ENCODE results near the gene AGXT2.

AGXT2 gene, protein sequence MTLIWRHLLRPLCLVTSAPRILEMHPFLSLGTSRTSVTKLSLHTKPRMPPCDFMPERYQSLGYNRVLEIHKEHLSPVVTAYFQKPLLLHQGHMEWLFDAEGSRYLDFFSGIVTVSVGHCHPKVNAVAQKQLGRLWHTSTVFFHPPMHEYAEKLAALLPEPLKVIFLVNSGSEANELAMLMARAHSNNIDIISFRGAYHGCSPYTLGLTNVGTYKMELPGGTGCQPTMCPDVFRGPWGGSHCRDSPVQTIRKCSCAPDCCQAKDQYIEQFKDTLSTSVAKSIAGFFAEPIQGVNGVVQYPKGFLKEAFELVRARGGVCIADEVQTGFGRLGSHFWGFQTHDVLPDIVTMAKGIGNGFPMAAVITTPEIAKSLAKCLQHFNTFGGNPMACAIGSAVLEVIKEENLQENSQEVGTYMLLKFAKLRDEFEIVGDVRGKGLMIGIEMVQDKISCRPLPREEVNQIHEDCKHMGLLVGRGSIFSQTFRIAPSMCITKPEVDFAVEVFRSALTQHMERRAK

DNA sequence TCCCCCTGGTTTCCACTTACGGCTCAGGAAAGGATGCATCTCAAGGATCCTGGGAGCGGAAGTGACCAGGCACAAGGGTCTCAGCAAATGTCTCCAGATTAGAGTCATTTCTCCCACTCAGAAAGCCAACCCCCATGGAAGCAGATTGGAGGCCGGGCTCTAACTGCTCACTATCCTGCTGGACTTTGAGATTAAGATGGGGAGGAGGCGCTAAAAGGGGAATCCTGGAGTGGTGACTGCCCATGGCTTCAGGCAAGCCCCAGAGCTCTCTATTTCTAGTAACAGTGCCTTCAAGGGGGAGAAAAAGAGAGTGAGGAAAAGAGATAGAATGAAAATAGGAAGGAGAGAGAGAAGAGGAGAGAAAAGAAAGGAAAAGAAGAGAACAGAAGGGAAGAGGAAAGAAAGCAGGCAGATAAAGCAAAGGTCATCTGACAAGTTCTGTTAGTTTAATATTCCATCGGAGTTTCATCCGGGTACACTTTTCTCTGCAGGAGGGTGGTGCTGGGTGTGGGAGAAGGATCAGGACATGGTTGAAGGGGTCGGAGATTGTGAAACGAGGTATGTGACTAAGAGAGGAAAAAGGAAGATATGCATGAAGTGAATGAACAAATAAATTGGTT lies at the start of gene AGXT2:
TSS of gene AGXT2 (minus strand) at position 165 of the 620 bp plus-strand sequence. CDS start at position 108, 57 bp downstream.
- DNase-seq (ENCODE audit: low read depth in 2 of 2), result no peak

DNA sequence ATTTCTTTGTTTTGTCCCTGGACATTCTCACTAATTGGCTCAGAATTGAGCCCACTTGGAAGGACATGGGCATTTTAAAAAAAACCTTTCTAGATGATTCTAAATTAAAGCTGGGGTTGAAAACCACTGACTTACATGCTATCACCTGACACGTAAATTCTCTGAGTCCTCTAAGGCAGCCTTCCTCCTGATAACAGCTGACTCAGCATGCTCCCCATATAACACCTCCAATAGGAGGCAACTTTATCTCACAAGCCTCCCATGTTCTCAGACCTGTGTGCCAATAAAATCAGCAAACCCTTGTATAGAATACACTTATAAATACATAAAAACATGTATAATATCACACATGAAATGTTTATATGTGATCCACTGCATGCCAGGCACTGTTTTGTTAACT lies 49.2 kb upstream of the AGXT2 start:
- DNase-seq (ENCODE audit: low read depth in 2 of 2), result no peak

DNA sequence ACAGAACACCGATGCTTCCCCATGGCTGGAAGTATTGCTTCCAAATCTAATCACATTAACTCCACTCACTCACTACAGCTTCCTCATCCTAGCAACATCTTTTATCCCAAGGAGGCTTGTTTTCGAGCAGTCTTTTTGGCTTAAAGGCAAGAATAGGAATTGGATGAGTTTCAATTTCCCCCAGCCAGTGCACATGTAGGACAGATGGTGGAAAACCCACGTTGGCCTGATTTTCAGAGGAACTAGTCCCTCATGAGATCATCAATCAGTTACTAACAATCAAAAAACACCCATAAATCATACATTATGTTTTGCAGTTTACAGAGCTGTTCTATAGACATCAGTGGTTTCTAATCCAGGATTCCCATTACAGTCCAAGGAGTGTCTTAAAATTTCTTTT lies 48.5 kb upstream of the AGXT2 start:
- no peak for DNase-seq (ENCODE audit: low read depth in 2 of 2)

DNA sequence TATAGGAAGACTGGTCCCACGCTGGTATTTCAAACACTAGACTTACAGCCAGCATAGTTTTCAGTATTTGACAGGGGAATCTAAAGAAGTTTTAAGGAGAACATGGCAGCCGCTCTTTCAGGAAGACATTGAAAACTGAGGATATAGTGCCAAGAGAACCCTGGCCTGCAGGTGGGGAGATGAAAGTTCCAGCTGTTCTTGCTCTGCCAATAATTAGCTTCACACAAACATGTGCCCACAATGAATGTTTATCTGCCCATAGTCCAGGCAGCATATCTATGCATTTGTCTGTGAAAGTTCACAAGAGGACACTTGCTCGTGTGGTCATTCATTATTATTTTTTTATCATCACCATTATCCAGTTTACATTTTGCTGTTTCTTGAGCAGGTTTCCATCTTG lies 47.6 kb upstream of the AGXT2 start:
- DNase-seq (ENCODE audit: low read depth in 2 of 2), result no peak

DNA sequence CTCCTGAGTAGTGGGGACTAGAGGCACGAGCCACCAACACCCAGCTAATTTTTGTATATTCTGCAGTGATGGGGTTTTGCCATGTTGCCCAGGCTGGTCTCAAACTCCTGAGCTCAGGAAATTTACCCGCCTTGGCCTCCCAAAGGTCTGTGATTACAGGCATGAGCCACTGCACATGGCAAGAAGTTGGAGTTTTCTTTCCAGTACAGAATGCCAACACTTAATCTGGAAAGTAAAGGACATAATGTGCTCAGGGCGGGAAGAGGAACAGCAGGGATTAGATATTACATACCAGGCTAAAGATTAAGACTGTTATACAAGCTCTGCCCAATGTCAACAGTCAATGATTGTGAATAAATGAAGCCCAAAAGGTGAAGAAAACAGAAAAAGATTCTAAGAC lies 47.2 kb upstream of the AGXT2 start:
- DNase-seq (ENCODE audit: low read depth in 2 of 2), result no peak

DNA sequence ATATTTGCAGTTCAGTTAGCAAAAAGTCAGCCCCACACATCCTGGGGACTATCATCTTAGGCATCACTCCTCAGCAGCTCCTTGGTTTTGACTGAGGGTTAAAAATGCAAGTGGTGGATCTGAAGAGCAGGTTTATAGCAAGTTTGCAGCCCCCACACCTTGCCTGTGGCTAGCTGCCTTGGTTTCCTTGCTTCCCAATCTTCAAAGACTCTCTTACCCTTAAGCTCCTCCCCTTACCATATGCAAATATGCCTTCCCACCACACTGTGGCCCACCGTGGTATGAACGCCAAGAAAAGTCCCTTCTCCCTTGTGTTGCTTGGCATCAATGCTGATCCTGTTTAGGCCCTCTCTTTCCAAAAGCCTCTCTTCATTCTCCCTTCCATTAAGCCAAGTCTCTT lies 45.0 kb upstream of the AGXT2 start:
- DNase-seq (ENCODE audit: low read depth in 2 of 2), result no peak

DNA sequence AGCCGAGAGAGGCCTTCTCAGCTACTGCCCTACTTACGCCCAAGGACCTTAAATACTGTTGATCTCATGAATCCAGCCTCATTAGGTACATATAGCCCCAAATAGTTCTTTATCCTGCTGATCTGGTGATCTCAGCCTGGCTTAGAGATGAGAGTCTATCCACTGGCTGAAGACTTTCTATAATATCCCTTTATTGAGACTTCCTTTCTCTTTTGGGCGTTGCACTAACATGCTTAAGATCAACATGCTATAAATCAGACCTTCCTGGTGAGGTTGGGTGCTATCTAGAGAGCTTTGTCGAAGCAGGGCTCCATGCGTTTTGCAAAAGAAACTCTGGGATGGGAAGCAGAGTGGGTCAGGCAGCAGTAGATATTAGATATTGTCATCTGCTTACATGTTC lies 44.0 kb upstream of the AGXT2 start:
- DNase-seq (ENCODE audit: low read depth in 2 of 2), result no peak

DNA sequence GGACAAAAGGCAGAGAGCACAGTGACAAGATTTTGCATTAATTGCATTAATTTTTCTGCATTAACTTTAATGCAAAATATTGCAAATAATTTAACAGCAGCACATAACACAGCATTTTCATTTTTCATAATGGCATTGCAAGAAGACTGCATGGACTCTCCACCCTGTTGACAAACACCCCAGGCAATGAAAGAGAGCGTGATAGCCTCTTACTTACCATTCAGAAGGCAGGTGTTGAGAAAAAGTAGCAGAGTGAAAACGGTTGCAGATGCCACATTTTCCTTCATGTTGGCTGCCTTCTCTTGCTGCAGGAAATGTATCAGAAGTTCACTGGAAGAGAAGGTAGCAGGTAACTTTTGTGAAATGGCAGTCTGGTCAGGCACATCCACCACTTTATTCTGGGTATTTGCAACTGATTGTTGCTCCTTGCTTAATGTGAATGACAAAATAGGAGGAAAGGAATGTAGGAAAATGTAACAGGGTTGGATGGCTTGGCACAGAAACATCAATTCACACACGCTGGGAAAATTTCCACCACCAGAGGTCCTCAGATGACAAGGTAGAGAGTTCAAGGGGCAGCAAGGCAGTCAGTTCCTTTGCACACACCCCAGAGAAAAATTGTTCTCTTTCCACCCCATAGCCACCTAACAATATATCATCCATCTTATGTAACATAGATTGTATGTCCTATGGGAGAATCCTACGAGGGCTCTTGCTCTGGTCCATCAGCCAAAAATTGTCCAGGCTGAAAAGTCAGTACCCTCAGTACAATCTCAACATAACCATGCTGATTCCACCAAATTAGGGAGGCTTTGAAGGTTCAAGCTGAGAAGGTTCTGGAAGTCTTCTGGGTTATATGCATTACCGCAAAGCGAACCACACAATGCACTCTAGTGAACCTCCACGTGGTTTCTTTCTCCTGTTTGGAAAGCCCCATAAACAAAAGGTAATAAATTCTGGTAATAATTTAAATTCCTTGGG lies 41.9 kb upstream of the AGXT2 start:
- peak in 1 of 2 donors; percentile 25 for DNase-seq (ENCODE audit: low read depth in 2 of 2)

DNA sequence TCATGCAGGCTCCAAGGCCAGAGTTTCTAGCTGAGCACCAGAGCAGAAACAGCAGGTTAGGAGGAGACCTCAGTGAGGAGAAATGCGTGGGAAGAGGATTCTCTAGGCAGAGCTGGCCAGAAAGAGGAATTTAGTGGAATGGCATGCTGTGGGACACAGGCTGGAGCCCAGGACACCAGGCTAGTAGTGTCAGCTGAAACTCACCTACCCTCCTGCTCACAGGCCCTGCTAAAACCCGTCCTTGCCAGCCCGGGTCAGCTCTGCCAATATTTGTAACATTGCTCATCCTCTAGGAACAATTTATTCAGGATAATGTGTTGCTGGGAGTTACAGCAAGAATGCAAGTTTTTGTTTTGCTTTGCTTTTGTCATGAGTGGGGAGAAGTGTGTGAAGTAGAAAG lies 40.2 kb upstream of the AGXT2 start:
- no peak for DNase-seq (ENCODE audit: low read depth in 2 of 2)

DNA sequence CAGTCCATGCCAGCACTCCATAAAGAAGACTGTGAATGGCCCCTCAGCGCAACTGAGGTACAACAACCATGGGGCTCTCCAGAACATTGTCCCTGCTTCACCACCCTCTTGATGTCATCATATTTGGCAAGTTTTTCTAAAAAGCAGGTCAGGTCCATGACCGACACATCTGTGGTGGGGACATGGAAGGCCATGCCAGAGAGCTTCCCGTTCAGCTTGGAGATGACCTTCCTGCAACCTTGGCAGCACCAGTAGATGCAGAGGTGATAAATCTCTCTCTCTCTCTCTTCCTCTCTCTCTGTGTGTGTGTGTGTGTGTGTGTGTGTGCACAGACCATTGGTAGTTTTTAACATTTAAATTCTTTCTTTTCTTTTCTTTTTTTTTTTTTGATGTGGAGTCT lies 35.4 kb upstream of the AGXT2 start:
- DNase-seq (ENCODE audit: low read depth in 2 of 2), result no peak

DNA sequence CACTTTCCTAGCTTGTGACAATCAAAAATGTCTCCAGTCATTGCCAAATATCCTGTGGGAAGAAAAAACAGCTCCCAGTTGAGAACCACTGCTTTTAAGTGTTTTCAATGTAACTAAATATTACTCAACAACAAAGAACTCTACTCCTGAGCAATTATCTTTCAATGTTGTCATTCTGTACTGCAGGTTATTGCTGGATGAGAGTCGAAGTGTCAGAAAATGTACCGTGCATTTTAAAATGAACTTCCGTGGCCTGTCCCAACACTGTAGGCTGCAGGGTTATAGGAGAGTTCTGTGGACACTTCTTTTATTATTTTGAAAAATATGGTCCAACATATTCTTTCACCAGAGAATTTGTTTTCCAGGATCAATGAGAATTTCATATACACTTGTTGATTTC lies 34.8 kb upstream of the AGXT2 start:
- no peak for DNase-seq (ENCODE audit: low read depth in 2 of 2)

DNA sequence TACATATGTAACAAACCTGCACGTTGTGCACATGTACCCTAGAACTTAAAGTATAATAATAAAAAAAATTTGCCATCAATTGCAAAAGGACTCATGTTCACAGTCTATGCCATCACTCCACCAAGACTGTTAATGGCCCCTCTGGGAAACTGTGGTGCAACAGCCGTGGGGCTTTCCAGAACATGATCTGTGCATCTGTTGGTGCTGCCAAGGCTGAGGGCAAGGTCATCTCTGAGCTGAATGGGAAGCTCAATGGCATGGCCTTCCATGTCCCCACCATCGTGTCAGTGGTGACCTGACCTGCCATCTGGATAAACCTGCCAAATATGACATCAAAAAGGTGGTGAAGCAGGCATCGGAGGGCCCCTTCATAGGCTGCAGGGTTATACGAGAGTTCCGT lies 33.4 kb upstream of the AGXT2 start:
- no peak for DNase-seq (ENCODE audit: low read depth in 2 of 2)

DNA sequence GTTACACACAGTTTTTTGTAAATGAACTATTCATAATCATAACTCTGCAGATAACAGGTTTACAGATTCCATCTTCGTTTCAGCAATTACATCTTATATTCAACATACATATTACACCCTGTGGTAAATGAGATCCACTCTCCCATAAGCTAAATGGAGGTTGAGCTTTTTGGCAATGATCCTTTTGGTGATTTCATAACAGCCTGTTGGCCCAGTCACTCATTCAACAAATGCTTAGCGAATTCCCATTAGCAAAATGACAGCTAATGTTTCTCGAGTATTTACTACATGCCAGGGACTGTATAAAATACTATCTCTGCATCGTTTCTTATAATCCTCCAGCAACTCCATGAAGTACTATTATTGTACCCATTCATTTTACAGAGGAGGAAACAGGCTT lies 25.4 kb upstream of the AGXT2 start:
- no peak for DNase-seq (ENCODE audit: low read depth in 2 of 2)

DNA sequence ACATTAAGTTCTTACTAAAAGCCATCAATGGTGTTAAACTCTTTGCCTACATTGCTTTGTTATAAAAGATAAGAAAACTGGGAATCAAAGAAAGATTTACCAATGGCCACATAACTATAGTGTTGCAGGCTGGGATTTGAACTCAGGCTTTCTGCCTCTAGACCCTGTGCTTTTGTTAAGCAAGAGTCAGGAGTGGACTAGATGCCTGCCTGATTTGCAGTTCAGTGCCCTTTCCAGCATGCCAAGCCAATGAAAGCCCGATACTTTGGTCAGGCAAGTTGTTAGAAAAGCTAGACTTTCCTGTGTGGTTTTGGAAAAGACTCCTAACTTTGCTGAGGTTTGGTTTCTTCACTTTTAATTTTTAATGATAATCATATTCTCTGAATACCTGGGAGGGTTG lies 21.4 kb upstream of the AGXT2 start:
- no peak for DNase-seq (ENCODE audit: low read depth in 2 of 2)

DNA sequence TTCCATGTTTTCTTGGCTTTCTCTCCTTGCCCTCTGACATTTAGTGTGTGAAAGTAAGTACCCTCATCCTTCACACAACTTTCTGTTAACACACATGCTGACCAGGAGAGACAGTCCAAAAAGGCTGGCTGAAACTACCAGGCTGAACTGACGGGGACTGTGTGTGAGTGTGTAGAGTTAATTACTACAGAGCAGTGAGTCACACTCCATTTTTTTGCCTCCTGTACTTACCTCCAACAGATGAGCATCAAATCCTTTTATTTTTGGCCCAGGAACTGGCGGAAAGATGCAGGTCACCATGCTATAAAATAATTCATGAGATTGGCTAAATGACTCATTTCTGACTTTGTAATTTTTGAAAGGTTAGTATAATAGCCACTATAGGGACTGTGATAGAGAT lies 20.2 kb upstream of the AGXT2 start:
- no peak for DNase-seq (ENCODE audit: low read depth in 2 of 2)

DNA sequence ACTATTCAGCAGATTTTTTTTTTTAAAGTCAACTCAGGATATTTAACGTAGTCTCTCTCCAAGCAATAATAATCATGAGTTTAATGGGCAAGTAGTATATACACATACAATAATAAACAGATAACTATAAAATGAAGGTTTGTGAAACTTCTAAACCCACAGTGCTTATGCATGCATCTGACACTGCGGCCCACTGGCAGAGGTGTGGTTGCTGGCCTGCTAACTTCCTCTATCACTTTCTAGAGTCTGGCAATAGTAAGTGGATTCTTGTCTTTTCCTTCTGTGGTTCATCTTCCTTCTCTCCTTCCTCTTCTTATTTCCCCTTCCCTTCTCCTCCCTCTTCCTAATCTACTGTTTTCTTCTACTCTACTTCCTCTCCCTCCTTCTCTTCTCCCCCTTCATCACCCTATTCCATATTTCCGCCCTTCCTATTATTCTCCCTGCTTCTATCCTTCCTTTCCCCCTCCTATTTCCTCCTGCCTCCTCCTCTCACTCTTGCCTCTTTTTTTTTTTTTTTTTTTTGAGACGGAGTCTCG lies 18.6 kb upstream of the AGXT2 start:
- DNase-seq (ENCODE audit: low read depth in 2 of 2), result no peak

DNA sequence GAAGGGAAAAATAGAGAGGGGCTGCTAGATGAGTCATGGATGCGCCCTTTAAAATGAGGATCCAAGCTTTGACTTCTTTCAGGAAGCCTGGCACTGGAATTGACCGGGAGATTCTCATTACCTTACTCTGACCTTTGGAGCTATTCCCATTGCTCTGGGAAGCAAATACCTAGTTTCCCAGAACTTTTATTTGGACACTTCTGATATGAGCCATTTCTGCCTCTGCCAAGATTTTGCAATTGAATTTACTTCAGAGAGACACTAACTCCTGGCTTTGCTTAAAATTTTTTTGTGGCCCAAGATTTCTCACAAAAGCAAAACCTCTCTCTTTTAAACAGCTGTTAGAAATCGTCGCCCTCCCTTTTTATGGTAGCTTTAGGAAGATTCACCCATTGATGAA lies 15.7 kb upstream of the AGXT2 start:
- DNase-seq (ENCODE audit: low read depth in 2 of 2), result no peak

DNA sequence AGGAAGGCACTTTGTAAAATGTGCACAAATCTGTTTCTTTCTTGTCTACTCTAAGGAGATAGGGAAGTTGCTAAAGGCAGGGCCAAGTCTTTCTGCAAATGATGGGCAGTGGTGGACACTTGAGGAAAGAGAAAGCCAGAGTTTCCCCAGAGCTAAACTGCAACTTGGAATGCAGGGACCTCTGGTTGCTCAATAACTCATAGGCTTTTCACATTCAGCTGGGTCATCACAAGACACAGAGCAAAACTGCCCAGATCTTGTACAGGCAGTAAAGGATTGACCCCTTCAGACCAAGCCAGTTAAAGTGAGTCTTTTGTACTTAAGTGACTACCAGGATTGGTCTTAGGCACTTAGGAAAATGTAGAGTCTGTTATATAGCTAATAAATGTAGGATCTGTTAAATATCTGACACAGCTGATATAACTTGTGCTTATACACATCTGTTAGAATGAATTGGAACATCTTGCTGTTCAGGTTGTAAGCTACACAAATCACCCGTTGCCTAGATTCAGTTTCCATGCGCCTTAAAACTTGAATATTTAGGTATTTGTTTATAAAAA lies 13.5 kb upstream of the AGXT2 start:
- DNase-seq (ENCODE audit: low read depth in 2 of 2), result no peak

DNA sequence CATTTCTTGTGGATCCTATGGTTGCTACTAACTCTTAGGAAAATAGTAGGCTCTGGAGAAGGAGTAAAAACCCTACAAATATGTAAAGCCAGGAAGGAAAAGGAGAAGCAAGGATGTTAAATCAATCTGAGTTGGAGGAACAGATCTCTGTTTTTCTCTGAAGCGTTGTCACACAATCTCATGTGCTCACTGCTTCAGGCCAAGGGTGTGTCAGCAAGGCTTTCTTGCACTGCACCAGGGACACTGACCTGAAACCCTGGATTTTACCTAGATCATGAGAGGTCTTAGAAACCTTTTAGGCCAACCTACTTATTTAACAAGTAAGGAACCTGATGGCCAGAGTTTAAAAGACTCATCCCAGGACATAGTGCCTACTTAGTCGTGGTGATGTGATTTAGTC lies 12.5 kb upstream of the AGXT2 start:
- DNase-seq (ENCODE audit: low read depth in 2 of 2), result no peak

DNA sequence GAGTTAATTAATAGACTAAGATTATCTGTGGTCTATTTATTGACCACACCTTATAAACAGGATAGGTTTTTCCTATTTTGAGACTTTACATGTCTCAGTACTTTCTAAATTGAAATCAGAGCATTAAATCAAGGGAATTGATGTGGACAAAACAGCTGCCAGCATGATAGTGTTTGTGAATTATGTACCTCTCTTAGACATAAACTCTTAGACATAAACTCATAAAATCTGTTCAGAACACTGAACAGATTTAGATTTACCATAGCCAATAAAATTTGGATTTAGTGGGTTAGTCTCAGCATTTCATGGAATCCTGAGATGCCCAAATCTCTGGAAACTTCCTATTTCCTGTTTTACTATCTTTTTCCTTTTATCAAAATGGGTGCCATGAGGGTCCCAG lies 11.5 kb upstream of the AGXT2 start:
- DNase-seq (ENCODE audit: low read depth in 2 of 2), result no peak

DNA sequence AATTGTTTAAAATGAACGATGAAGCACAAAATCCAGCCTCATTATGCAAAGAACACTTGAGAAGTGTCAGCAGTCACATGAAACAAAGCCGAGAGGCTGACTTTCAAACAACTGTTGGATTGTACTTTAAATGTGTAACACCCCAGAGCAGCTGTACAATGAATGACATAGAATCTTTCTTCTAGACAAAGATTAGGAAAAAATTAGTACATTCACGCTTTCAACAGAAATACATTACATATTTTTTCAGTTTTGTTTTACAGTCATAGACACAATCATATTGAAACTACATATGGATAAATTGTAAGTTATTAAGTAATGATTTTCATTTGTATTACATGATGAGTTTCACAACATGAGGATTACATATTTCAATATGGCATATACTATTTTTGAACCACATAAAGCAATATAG lies 10.6 kb upstream of the AGXT2 start:
- no peak for DNase-seq (ENCODE audit: low read depth in 2 of 2)

DNA sequence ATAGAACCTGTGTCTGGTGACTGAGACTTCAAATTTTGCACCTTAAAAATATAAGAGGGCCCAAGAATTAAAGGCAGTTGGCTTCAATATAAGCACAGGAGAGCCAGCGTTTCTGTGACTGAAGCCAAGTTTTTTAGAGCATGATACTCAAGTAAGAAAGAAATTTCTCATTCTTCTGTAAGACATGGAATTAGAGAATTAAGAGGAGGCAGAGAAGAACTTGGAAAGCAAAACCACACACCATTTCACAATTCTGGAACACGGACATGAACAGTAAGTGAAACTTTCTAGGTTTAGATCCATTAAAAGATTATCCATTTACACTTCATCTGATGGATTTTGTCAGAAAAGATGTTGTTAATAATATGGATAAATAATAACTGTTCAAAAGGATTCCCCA lies 8.9 kb upstream of the AGXT2 start:
- DNase-seq (ENCODE audit: low read depth in 2 of 2), result no peak

Measured in stimulated activated CD8-positive, alpha-beta memory T cell treated with anti-CD3 and anti-CD28 coated beads, Interleukin-7, amount 100 ng/mL, for 1 hour (primary cell).